HG03159 (cell line): ENCODE measurements around the gene VAX1.

Experiments used
- ATAC-seq: cut with Tn5 transposase; IDR thresholded peaks from one replicate; pipeline ENCODE4 v1.9.1; 2021; ENCODE audit warnings: mild to moderate bottlenecking, moderate library complexity; ENCODE audit not compliant: unreplicated experiment

VAX1 gene

DNA sequence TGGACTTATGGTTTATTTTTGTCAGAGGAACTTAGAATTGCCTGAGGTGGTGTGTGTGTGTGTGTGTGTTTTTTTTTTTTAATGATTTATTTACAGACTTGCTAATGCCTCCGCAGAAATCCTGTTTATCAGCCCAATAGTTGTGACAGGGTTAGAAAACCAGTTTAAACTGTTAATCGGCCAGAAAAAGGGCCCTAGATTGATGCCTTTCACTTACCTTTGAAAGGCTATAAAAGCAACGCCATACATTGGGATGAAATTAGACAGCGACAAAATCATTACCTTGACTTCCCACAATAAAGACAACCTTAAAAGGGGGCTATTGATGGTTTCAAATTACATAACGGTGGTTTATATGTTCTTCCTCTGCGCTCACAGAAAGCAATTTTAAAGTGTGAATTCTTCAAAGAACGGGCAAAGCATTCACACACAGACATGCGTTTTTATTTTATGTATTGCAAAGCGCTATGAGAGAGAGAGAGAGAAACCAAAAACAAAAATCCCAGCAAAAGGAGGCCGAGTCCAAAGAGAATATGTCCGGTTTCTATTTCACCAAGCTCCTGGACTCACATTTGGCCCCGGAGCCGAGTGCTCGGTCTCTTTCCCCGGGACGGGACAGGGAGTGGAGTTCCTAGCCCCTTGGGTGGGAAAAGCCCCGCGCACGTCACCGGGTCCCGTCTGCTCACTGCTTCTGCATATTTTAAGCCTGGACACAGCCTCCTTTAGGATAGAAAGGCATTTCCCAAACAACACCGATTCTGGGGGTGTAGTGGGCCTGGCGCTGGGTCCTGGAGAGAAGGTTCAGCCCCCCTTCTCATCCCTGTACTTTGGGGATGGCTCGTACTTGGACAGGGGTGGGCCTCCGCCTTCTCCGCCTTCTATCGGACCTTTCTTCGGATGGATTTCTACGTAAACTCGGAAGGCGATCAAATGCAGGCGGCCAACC is 26.8 kb upstream of the VAX1 start:
- no peak for ATAC-seq

GRCh38 chr10:117163954-117164548 is 26.0 kb upstream of the VAX1 start:
- ATAC-seq, result no peak

GRCh38 chr10:117163061-117163953 is 25.2 kb upstream of the VAX1 start:
- no peak for ATAC-seq

GRCh38 chr10:117162093-117163060 is 24.3 kb upstream of the VAX1 start:
- no peak for ATAC-seq

DNA sequence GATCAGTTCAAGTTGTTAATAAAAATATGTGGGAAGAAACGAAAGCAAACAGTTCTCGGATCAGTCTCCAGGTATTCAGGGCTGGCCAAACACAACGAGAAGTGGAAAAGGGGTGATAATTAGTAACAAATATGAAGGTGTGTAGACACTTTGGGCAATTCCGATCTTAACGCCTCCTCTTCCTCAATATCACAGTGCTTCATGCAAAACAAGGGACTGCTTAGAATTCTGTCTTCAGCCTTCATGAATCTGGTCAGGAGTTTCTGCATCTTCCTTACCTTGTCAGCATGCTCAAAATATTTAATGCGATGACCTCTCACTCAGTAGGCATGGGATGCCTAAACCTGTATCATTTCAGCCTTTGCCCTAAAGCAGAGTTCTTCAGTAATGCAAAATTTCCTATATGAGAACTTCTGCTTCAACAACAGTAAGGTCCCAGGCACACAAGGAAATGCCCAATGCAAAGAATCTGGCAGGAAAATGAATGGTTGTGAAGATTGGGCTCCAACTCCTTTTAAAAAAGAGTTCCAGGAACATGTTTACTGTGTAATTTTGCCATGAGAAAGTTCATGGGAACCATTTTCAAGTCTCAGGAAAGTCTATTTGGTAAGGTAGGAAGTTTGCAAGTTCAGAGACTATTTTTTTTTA is 23.4 kb upstream of the VAX1 start:
- ATAC-seq, result no peak

- no peak for ATAC-seq
These were observed 22.5 kb upstream of the VAX1 start for GRCh38 chr10:117160567-117160966.

- ATAC-seq, result no peak
These were observed 21.3 kb upstream of the VAX1 start for GRCh38 chr10:117159390-117159789.

- ATAC-seq, result no peak
These were observed 20.2 kb upstream of the VAX1 start for GRCh38 chr10:117158297-117158696.

GRCh38 chr10:117152668-117153067 is 14.6 kb upstream of the VAX1 start:
- no peak for ATAC-seq

GRCh38 chr10:117148284-117148683 is 10.2 kb upstream of the VAX1 start:
- ATAC-seq, result no peak

DNA sequence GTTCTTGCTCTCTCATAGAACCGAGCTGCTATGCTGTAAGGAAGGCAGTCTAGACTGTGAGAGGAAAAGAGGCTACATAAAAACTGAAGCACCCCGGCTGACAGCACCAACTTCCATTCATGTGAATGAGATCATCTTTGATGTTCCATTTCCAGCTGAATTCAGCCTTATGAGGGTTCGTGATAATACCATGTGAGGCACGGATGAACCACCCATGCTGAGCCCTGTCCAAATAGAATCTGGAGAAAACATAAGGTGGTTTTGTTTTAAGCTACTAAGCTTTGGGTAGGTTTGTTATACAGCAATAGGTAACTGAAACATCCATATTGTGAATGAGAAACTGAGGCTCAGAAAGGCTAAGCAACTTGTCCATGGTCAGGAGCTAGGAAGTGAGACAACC is 6.9 kb upstream of the VAX1 start:
- ATAC-seq, result no peak

GRCh38 chr10:117143103-117143823 is 5.2 kb upstream of the VAX1 start:
- no peak for ATAC-seq

- no peak for ATAC-seq
These were observed 2.4 kb upstream of the VAX1 start for GRCh38 chr10:117140525-117140902.

DNA sequence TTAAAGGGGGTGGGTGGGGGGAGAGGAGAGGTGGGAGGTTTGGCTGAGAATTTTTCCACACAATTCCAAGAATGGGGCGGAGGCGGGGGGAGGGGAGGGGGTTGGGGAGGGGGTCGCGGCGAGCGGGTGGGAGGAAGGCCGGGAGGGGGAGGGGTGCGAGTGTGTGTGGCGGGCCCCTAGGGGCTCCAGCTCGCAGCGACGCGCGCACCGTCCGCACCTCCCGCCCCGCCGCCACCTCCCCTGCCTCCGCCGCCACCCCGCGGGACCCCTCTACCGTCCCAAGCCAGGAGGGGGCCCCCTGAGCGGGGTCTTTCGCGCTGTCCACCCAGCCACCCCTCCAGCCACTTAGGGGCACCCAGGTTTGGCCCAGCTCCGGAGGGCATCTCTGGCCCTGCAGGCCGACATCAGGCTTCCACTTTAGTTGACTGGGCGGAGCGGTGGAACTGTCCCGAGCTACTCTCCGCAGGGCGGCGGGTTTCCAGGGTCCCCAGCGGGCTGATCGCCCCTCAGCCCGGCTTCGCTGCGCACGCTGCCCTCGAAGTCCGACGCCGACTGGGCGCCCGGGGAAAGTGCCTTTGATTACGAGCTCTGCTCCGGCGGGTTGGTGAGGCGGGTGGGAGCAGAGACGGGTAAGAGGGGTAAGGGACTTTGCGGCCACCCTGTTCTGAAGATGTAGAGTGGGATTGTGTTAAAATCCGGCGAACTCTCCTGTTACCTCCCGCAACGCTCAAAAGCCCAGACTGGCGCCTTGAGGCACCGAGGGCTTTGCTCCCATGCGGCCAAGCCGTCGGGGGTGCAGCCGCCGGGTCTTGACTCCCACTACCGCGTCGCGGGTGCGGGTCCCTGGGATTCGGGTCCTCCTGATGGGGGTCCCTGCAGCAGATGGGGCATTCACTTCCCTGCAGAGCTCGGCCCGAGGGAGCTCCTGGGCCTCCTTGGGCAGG is 1.8 kb upstream of the VAX1 start:
- no peak for ATAC-seq

- ATAC-seq, result no peak
These were observed 939 bp upstream of the VAX1 start for GRCh38 chr10:117138838-117139580.

DNA sequence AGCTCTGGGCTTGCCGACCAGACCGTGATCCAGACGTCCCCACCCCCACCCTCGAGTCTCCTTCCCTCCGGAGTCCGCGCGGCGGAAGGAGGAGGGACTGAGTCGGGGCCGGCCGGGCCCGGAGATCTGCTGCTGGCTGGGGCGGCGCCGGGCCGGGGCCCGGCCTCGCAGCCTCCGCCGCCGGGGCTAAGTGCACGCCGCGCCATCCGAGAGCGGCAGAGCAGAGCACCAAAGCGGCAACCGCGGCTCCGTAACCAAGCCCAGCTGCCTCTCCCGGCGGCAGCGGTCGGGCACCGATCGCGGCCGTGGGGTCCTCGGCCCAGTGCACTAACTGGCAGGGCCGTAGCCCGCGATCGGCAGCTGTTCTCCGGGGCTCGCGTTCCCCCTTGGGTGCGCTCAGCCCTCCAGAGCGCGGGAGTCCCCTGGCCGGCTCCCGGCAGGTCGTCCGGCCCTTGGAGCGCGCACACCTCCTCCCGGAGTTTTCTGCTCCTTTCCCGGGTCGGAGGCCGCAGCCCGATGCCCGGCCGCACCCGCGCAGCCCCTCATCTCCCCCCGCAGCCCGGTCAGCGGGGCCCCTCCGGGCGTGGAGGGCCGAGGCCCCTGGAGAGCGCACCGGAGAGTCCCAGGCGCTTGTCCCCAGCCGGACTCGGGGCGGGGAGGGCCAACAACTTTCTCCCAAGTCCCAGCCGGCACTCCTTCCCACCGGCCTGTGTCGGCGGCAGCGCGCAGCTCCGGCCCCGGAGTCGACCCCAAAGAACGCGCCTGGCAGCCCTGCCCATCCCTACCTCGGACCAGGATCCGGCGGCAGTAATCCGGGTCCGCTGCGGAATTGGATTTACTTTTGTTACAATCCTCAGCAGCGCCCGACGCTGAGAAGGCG is 799 bp downstream of the VAX1 start:
- ATAC-seq, result no peak
